Endothelial cell of umbilical vein (primary cell): ENCODE data around the gene TRIP13.

ENCODE experiments used
- CTCF ChIP-seq, 2 donors: IDR thresholded peaks; 1 replicate in 1 of 2; 2 replicates in 1 of 2; pipeline ENCODE4 v1.5.1; 2011; ENCODE audit warnings: low read length in 2 of 2, mild to moderate bottlenecking in 2 of 2, moderate library complexity in 2 of 2, control low read depth in 1 of 2, inconsistent platforms in 1 of 2, low read depth in 1 of 2; ENCODE audit not compliant: insufficient read depth in 1 of 2; ENCODE audit errors: extremely low read depth in 1 of 2
- EZH2 ChIP-seq: IDR thresholded peaks from 2 replicates; pipeline ENCODE4 v1.6.1; 2012; ENCODE audit warnings: borderline replicate concordance, low read depth, mild to moderate bottlenecking, moderate library complexity, low read length, inconsistent platforms; ENCODE audit not compliant: severe bottlenecking
- POLR2A ChIP-seq: IDR thresholded peaks from 2 replicates; pipeline ENCODE4 v1.6.1; 2012; ENCODE audit warnings: low read depth, mild to moderate bottlenecking, control low read depth, low read length
- POLR2AphosphoS5 ChIP-seq: IDR thresholded peaks from 2 replicates; pipeline ENCODE4 v1.6.1; 2012; ENCODE audit warnings: low read depth, mild to moderate bottlenecking, control low read depth, low read length, moderate library complexity; ENCODE audit not compliant: insufficient read depth

GRCh38 chr5:930866-931265 lies 38.2 kb downstream of the TRIP13 start:
- TF ChIP-seq CTCF (IDR thresholded peaks at IDR 0.05; ENCODE audit: extremely low read depth in 1 of 2, insufficient read depth in 1 of 2, low read depth in 1 of 2, low read length in 2 of 2) (no peak), POLR2A (no peak), EZH2 (no peak), POLR2AphosphoS5 (no peak)
